D341Med (cell line): ENCODE results near the gene ATP13A5.

Experiments
- DNase-seq: peaks from one replicate; pipeline ENCODE4 v3.0.0; 2012; ENCODE audit warnings: low spot score

ATP13A5 gene

GRCh38 chr3:193378706-193379105, at the start of gene ATP13A5:
Gene ATP13A5 (minus strand): TSS chr3:193378753. CDS start chr3:193378725, 28 bp downstream.
- no peak for DNase-seq

DNA sequence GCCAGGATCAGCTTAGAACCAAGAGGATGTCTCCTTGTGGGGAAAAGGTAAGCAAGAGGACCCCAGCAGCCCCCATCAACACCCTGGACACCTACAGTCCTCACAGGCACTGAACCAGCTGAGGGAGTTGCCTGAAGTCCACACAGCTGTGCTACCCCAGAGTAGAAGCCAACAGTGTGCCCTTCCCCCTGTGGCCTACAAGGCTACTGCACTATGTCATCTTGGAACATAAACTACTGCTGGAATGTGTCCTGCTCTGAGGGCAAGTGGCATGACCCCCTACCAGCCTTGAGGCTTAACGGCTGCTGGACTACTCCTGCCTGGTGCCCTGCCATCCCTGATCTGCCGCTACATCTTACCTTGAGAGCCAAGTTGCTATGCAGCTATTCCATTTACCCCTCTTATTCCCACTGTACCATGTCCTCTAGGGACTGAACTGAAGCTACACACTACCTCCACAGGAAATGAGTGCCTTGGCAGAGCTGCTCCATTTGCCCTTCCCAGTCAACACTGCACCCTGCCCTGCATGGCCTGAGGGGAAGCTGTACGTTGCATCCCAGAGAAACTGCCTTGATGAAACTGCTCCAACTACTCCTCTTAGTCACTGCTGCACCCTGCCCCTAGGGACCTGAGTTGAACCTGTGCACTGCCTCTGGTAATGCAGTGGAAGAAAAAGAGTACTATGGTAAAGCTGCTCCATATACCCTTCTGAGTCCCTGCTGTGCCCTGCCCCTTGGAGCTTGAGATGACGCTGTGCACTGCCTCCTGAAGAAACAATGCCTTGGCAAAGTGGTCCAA, 40.2 kb upstream of the ATP13A5 start:
- DNase-seq, result no peak

DNA sequence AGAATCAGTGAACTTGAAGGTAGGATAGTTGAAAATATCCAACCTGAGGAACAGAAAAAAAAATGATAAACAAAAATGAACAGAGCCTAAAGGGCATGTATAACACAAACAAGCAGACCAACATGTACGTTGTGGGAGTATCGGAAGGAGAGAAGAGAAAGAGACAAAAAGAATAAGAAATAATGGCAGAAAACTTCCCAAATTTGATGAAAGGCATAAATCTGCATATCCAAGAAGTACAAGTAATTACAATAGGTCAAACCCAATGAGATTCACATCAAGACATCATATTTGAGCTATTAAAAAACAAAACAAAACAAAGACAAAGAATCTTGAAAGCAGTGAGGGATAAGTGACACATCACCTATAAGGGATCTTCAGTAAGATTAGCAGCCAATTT, 38.1 kb upstream of the ATP13A5 start:
- DNase-seq, result no peak

- no peak for DNase-seq
Measured at GRCh38 chr3:193407688-193408087, 29.1 kb upstream of the ATP13A5 start.

DNA sequence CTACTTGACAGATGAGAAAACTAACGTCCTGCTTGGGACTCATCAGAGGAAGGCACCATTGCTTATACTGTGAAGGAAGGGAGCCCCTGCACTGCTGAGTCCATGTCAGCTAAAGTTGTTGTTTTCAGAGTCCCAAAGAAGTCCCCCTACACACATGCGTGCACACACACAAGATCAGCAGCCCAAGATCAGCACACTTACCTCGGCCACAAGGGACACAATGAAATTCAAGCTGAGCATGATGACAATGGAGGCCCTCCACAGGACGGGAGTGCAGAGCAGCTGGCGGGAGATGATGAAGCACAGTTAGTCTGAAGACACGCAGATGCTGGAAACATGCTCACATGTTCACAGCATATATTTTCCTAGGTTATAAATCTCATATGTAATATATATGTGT, 28.6 kb upstream of the ATP13A5 start:
- no peak for DNase-seq

DNA sequence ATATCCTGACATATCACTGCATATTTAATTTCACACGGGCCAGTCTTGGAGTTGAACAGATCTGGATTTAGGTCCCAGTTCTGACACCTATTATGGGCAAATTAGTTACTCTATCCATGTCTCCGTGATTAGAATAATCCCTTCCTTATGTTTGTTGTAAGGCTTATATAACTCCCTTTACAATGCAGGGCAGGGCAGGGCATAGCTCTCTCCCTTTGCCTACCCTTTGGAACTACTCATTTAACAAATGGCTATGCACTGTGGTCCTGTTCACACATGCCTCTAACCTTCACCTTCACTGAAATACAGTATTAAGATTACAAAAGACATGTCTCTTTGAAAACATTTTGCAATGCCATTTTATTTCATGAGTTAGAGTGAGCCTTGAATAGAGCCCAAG, 24.8 kb upstream of the ATP13A5 start:
- DNase-seq, result no peak

DNA sequence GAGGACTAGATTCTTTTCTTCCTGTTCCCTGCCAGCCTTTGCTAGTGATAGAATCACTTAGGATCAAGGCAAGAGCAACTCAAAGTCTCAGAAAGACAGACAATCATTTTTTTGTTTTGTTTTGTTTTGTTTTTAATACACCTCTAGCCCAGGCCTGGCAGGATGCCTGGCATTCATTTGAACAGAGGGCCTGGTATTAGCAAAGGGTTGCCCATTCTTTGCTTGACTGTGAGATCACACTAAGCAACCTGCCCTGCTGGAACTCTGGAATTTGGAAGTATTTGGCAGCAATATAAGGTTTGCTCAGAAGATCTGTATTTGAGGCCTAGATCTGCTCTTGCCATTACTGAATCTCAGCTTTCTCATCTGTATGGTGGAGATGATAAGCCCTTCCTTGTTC, 21.8 kb upstream of the ATP13A5 start:
- no peak for DNase-seq

- no peak for DNase-seq
Measured at GRCh38 chr3:193396451-193397244, 18.1 kb upstream of the ATP13A5 start.

GRCh38 chr3:193391902-193392301, 13.3 kb upstream of the ATP13A5 start:
- no peak for DNase-seq

DNA sequence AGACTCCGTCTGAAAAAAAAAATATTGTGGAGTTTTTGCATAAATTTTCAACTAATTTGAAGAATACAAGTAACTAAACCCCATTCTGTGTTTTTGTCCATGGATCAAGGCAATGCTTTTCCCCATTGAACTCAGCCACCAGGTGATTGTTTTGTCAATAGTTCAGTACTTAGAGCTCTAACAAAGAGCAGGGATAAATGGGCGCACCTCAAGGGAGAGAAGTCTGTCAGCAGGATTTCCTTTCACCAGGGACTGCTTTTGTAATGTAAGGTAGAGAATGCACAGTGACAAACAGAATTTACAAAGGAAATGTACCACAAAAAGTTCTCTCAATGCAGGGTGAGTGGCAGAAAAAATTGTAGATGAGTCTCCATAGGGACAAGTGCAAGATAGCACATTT, 10.8 kb upstream of the ATP13A5 start:
- no peak for DNase-seq

- no peak for DNase-seq
Measured at GRCh38 chr3:193388361-193388760, 9.8 kb upstream of the ATP13A5 start.

- no peak for DNase-seq
Measured at GRCh38 chr3:193387596-193387995, 9.0 kb upstream of the ATP13A5 start.

DNA sequence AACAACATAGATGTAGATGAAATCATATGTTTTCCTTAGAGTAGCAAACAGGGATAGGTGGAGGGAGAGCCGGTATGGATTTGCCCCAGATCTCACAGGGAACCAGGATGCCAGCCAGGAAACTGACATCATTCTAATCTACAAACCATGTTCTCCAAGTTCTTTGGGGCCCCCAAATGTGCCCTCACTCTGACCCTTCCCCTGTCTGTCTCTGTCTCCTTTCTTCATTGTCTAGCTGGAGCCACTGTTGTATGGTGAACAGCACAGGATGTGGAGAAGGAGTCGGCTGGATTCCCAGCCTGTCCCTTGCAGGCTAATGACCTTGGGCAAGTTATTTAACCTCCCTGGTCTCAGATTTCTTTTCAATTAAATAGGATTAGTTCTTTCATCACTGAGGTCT, 962 bp downstream of the ATP13A5 start:
- no peak for DNase-seq

DNA sequence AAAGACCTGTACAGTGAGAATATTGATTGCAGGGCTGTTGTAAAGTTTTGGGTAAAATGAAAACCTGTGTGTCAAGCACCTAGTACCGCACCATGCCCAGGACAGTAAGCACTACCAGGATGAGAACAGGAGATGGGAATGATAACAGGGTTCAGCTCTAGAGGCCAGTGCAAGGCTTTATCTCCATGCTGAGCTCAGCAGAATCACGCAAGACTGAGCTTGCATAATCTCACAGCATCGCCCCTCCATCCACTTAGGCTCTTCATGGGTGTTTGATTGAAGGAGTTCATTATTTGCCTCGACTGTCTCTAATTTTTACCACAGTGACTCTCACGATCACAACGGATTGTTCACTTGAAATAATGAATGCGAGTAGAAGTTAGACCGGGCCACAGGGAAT, 2.9 kb downstream of the ATP13A5 start:
- no peak for DNase-seq

DNA sequence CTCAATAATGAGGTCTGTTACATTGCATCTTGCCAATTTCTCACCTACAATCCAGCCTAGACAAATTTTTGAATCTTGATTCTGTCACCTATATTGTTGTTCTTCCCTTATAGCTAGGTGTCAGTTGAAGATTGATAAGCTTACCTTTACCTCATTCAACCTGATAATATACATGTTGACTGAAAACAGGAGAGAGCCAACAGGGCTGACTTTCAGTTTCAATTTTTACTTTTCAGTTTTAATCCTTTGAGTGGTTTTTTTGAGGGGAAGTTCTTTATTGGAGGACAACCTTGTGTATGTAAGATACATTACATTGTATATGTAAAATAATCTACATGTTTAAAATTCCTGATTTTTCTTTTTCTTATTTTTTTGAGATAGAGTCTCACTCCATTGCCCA, 5.8 kb downstream of the ATP13A5 start:
- DNase-seq, result no peak

DNA sequence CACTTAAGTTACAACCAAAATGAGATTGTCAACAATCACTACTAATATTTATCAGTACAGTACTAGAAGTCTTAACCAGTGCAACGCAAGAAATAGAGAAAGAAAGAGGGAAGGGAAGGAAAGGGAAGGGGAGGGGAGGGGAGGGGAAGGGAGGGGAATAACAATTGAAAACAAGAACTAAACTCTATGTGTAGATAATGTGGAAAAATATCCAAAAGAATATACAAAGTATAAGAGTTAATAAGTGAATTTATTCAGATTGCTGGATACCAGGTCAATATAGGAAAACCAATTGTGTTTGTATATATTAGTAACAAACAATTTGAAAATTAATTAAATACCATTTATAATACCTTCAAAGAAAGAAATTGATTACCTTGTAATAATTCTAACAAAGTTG, 10.7 kb downstream of the ATP13A5 start:
- no peak for DNase-seq

- DNase-seq, result no peak
Measured at GRCh38 chr3:193357291-193357690, 21.3 kb downstream of the ATP13A5 start.

DNA sequence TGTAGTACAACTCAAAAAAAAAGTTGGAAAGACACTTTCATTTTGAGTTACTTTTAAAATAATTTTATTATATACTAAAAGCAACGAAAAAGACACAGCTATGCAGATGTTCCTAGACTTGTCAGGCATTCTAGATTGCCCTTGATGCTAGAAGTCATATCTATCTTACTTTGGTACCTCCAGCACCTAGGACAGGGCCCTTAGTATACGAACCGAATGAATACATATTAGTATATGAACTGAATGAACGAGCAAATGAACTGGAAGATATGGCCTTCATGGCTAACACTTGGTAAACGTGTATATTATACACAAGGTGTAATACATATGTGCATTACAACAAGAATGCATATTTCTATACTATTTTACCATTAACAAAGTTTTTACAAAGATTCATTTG, 24.1 kb downstream of the ATP13A5 start:
- no peak for DNase-seq

DNA sequence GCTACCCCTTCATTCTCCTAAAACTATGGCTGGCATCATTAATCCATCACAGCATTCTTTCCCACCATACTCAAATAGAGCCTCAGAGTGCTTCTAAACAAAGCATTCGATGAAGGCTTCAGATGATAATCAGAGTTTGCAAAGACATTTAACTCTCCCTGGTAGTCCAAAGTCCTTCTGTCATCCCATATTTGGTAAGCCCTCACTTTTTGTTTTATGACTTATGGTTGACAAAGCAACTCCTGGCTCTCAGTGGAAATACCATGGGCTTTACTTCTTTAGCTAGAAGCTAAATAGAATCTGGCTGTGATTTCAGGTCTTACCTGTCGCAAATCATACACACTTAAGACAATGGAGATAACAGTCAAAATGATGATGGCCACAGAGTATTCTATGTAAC, 27.8 kb downstream of the ATP13A5 start:
- DNase-seq, result no peak

DNA sequence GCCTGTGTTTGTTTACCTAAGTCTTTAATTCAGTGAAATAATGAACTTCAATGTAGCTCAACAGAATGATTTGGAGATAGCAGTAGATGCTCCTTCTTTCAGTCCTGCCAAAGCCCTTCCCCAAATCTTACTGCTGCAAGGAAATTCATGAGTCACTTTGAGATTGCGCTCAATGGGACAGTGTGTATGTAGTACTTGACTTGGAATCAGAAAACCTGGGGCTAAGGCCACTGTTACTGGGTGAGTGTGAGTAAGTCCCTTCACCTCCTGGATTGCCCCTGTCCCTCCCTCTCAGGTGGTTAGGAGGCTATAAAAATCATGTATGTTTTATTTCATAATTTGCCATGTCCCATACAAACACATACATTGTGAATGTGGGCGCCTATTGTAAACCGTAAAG, 29.9 kb downstream of the ATP13A5 start:
- no peak for DNase-seq

DNA sequence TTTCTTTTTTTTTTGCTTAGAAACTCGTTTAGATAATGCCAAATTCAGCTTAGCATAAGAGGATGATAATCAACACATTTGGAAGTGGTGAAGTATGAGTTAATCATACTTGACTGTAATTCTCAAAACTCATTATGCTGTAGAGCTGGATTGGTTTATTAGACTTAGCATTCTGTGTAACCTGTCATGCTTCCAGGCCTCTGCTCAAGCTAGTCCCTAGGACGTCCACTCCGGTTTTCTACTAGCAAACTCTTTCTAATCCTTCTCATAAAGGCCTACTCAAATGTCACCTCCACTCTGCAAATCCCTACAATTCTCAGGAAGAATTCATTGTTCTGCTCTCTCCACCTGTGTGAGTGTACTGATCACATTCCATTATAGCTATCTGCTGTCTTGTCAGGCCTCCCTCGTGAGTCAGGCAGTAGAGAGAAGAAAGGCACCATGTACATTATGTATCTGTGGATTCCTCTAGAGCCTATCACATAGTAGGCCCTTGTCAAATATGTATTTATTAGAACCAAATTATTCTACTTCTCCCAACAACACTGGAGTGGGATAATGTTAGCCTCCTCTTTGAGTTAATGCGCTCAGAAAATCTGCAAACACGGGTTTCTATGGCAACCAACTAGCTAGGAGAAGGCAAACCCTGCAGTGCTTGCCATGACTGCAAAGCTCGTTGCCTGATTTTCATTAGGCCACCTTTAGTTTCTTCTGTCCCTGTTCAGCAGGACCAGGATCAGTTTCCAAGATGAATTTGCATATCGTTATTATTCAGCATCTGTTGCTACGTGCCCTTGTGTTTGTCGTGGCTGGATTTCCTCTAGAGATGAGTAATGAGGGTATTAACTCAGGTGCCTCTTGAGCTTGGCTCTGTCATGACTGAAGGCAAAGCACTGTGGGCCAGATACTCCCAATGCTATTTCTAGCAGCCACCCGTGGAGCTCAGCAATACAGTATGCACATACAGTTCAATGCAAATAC, 30.7 kb downstream of the ATP13A5 start:
- DNase-seq, result no peak

DNA sequence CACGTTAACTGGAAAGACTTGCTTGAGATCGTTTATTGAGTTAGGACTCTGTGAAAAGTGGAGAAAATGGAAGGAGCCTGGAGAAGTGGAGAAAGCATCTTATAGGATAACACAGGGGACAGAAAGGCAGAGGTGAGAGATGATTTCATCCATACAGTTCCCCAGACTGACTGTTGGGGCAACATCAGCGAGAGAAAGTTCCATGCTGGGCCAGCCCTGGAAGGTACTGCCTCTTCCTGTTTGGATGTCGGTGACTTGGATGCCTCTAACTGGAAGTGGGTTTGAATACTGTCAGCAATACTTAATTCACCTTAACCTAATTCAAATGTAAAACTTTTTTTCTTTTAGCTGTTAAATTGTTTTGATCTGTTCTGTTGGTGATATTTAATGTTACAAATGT, 32.3 kb downstream of the ATP13A5 start:
- no peak for DNase-seq
